KOPT-K1 (cell line): ENCODE results near the gene CHST15.
A peak's percentile ranks its signal among the peaks of the same experiment; 100 is the strongest.

ENCODE experiments used
- H3K27ac ChIP-seq: fragments of 200-600 bp; sonication (generic); 2 replicates; pipeline ENCODE4 v1.5.1; 2016; ENCODE audit warnings: antibody characterized with exemption, mild to moderate bottlenecking, low read depth, low read length; ENCODE audit not compliant: poor library complexity, severe bottlenecking
- H3K36me3 ChIP-seq: fragments of 200-600 bp; sonication (generic); 2 replicates; pipeline ENCODE4 v1.5.1; 2017; ENCODE audit warnings: antibody characterized with exemption, mild to moderate bottlenecking, low read length, moderate library complexity; ENCODE audit not compliant: insufficient read depth
- H3K9me3 ChIP-seq: fragments of 200-600 bp; sonication (generic); 2 replicates; pipeline ENCODE4 v1.5.1; 2017; ENCODE audit warnings: antibody characterized with exemption, low read length, mild to moderate bottlenecking; ENCODE audit not compliant: insufficient read depth, poor library complexity, severe bottlenecking

Gene CHST15

DNA sequence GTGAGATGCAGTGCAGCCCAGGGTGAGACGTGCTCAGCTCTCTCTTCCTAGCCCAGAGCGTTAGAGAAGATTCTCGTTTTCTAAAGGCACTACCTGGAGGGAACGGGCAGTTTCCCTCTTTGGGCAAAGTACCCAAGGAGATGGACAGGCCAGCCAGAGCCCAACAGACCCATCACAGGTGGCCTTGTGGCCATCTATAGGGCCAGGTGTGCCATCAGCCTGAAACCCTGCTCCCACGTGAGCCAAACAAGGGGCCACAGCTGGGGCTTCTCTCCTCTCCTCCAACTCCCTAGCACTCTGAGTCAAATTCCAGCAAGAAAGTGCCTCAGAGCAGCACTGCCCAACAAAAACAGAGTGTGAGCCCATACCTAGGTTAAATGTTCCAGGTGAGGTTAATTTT lies 22.3 kb downstream of the CHST15 start:
- no peaks in the 10 kb centered on the region for H3K9me3 ChIP-seq
- H3K27ac ChIP-seq = no peak overlapping the region
- no peaks in the 10 kb centered on the region for H3K36me3 ChIP-seq

DNA sequence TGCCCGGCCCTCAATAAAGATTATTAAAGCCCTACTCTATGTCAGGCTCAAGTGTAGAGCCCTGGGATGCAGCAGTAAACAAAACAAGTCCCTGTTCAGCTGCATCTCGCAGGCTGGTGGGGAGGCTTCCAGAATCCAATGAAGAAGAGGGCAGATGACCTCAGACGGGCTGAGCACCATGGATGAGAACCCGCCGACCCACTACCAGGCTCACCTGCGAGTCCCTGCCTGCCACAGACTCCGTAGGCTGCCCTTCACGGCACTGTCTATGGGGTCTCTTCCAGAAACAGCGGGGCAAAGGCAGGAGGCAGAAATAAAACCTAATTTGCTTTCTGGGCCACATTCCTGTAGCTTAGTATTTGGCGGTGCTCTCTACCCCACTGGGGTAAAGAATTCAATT lies 22.7 kb downstream of the CHST15 start:
- no peaks in the 10 kb centered on the region for H3K36me3 ChIP-seq
- H3K27ac ChIP-seq = no peak overlapping the region
- no peaks in the 10 kb centered on the region for H3K9me3 ChIP-seq

DNA sequence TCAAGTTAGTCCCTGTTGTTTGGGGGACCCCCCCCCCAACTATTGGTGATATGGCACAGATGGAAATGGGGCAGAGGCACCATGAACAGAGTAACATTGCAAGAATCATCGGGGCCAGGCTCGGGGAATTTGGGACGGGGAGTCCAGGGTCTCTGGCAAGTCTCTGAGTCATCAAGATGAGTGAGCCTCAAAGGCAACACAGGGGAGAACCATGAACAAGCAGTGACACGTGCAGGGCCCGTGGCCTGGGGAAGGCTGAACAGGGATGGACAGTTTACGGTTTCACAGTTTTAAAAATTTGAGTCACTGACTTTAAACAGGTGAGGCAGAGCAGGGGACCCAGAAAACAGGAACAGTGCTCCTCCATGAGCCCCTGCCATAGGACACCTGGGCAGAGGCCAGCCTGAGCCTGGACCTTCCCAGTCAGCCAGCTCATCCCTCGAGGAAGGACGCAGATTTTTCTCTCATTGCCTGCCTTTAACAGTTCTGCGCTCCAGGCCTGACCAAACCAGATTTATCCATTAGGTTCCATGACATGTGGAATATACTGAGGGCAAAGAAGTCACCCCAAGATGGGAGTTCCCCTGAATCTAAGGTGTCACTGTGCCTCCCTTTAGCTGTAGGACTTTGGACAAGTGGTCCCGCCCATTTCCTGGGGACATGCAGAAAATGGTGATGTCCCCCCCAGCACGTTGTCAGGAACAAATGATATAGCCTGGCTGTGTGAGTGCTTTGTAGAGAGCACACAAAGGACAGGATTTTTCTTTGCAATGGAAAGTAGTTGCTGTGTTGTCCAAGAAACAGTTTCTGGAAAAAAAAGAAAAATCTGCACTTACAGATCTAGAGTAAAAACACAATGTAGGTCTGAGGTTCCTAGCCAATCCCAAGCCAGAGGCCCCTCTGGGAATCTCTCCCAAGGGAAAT lies 23.8 kb downstream of the CHST15 start:
- H3K27ac ChIP-seq = no peak overlapping the region

DNA sequence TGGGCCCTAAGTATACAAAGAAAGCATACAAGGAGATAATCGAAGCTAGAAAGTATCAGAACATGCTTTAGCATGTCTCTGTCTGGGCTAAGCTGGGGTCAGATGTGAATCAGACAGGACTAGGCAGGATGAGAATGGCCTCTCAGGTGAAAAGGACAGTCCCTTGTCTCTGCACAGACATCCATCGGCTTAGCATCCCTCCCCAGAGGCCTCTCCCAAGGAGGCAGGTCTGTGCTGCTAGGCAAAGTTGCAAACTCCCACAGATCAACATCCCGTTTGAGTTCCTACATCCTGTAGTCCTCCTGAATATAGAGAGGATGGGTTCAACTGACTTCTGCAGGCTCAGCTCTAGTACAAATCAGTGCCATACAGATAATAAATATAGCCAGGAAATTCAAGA lies 24.5 kb downstream of the CHST15 start:
- H3K27ac ChIP-seq = no peak overlapping the region
- no peaks in the 10 kb centered on the region for H3K9me3 ChIP-seq
- no peaks in the 10 kb centered on the region for H3K36me3 ChIP-seq

More for the DNA sequence above, 23.8 kb downstream of the CHST15 start:
- no peaks in the 10 kb centered on the region for H3K9me3 ChIP-seq
- H3K36me3 ChIP-seq = no peaks in the 10 kb centered on the region

DNA sequence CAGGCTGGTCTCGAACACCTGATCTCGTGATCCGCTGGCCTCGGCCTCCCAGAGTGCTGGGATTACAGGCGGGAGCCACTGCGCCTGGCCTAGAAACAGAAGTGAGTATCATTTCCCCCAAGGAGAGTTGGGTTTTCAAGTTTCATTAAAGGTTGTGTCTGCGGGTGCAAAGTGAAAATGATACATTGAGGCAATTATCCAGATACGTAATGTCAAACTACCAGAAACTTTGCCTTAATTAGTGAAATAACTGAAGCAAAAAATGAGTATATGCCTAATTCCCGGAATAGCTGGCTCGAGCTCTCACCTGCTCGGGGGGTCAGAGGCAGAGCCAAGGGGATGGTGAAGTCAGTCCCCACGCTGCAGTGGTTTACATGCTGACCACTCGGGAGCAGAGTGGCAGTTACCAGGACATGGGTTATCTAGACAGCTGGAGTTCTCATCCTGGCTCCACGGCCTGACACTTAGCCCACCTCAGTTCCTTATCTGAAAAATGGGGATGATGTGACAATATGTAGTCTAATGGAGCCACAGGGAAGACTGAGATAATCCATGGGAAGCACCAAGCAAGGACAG lies 25.5 kb downstream of the CHST15 start:
- Histone ChIP-seq H3K9me3 (no peaks in the 10 kb centered on the region), H3K27ac (no peak overlapping the region), H3K36me3 (no peaks in the 10 kb centered on the region)

DNA sequence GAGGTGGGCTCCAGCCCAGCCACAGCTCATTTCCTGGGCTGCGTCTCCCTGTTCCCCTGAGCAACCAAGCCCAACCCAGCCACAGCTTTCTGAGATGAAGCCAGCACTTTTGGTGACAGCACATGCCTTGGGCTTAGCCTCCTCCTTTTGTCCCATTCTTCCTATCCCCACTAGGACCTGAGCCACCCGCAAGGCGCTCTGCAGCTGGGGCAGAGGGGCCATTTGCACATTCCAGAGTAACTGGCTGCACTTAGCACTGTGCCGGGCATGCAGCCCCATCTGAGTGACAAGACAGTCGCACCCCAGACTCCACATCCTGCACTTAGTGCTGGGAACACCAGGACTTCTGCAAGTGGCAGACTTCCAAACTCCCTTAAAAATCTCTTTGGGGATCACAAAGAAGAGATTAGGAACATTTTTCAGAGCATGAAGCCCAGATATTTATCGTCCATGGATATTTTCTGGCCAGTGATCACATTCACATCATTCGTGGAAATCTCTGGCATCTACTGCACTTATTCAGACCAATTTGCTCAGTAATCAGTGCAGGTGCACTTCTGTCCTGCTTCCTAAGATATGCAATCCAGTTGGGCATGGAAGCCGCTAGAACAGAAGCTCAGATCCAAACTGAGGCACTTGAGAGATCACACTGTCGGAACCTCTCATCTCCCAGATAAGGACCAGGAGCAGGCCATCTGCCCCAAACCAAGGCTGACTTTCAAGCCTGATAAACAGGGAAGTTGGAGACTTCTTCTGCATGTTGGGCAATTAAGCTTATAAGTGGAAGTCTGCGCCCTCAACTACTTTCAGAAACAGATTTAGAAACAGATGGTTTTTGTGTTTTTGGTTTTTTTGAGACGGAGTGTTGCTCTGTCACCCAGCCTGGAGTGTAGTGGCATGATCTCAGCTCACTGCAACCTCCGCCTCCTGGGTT lies 26.4 kb downstream of the CHST15 start:
- Histone ChIP-seq H3K36me3 (no peaks in the 10 kb centered on the region), H3K9me3 (no peaks in the 10 kb centered on the region), H3K27ac (no peak overlapping the region)

DNA sequence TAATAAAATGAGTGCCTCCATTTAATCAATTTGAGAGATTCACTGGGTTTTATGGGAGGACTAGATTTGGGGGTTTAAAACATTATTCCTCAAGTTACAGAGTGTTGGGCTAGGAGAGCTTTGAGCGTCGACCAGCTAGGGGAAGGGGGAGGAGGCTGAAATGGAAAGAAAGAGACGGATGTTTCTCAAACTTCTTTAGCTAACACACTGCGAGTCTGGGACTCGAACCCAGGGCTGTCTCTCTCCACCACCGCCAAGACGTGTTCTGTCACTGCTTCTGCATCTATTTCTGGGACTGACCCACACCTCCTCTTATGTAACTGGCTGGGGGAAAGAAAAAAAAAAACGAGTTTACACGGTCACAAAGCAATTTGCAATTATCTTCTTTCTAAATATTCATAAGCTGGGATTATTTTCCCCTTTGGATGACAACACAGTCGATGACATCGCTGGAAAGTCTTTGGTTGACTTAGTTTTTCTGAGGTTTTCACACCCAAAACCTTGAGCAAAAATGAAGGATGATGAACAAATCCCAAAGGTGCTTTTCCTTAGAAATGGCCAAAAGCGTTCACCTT lies 27.2 kb downstream of the CHST15 start:
- H3K9me3 ChIP-seq = no peaks in the 10 kb centered on the region
- no peaks in the 10 kb centered on the region for H3K36me3 ChIP-seq
- H3K27ac ChIP-seq = no peak overlapping the region

DNA sequence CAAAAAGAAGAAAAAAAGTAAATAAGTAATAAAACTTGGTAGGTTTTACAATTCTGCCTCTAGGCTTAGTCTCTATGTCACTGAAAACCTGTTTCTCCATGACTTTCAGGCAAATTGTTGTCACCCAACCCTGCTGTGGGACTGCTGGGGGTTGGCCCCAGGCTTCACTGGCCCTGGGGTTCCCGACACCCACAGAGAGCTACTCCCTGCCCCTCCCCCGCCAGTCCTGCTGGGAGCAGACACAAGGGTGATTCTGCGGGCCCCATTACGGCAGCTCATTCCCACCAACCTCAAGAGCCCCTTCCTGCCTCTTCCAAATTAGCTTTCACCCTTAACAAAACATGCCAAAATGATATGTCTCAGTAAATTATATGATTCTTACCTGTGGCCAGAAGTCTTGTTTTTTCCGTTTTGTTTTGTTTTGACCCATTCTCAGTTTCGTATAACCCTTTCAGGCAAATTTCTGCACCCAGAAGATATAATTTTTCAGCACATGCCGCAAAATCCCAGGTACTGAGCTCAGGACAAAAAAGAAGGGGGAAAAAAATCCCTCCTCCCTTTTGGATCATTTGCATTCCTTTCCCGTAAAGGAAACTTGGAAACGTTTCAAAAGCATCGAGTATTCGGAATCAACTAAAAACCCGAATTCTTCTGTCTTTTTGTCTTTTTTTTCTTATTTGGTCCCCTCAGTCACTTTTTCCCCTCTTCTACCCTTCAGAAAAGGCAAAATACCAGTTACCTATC lies 27.8 kb downstream of the CHST15 start:
- Histone ChIP-seq H3K36me3 (no peaks in the 10 kb centered on the region), H3K9me3 (no peaks in the 10 kb centered on the region), H3K27ac (peak overlapping the region; percentile 47)

DNA sequence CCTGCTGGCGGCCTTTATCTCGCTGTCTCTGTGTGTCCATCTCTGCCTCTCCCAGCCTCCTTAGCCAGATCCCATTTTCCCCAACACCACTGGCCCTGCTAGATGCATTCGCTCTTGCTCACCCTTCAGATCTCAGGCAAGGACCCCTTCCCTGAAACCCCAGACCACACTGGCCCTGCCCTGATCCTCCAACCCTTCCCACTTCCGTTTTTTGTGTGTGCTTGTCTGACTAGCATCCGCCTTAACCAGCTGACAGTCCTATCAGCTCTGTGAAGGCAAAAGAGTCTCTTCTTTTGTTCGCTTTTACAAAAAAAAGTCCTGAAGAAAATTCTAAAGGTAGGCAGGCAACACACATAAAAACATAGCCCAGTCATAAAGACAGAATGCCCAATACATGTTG lies 28.7 kb downstream of the CHST15 start:
- Histone ChIP-seq H3K9me3 (no peaks in the 10 kb centered on the region), H3K36me3 (no peaks in the 10 kb centered on the region), H3K27ac (peak overlapping the region; percentile 47)

DNA sequence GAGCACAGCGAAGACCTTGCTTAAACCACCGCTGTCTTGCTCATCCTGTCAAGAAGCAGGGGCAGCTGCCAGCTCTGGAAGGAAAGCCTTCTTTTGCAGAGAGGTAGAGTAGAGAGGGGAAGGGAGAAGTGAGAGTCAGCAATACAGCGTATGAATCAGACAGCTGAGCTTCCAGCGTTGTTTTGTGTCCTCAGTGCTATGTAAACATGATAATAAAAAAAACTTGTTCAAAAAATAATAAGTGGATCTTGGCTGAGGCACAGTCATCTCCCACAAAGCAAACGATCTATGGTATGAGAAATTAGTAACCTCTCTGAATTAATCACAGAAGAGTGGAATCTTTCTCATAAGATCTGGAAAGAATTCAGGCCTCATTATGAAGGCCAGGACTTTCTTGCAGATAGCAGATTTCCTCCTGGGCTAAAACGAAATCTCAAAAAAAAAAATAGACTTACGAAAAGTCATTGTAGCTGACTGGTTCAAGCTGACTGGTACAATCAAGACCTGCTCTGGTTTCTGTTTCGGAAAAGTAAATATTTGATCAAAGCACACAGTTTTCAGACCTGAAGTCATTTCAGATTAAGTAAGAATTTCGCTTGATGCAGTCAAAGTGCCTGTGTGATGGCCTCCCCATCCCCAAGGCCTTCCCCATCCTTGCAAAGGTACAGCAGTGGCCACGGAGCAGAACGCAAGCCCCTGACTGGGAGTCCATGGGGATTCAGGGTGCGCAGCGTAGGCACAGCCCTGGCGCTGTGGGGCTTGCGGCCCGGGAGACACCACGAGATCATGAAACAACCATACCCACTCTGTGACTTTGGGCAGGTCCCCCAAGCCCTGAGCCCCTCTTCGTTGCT lies 29.4 kb downstream of the CHST15 start:
- Histone ChIP-seq H3K27ac (peak overlapping the region; percentile 28), H3K36me3 (no peaks in the 10 kb centered on the region)

DNA sequence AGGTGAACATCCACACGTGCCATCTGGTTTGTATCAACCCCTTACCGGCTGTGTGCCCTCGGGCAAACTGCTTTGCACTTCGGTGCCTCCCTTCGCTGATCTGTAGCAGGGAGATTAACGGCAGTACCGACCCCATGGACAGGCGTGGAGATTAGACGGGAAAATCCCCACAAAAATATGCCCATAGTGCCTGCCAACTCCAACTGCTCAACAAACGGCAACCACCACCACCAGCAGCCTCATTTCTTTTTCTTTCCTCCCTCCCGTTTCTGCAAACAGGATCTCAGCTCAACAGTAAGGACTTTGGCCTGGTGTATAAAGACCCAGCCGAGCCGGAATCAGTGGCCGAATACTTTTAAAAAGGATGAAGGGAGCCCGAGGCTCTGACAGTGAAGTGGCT lies 31.0 kb downstream of the CHST15 start:
- H3K27ac ChIP-seq = no peak overlapping the region
- H3K36me3 ChIP-seq = no peaks in the 10 kb centered on the region
- H3K9me3 ChIP-seq = no peaks in the 10 kb centered on the region

More for the DNA sequence above, 29.4 kb downstream of the CHST15 start:
- H3K9me3 ChIP-seq = no peaks in the 10 kb centered on the region

DNA sequence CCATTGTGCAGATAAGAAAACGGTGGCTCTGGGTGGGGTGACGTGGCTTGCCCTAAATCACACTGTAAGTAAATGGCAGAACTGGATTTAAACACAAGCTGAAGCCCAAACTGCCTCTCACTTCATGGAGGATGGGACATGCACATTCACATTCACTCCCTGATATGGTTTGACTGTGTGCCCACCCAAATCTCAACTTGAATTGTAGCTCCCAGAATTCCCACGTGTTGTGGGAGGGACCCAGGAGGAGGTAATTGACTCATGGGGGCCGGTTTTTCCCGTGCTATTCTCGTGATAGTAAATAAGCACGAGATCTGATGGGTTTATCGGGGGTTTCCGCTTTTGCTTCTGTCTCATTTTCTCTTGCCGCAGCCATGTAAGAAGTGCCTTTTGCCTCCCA lies 32.4 kb downstream of the CHST15 start:
- Histone ChIP-seq H3K27ac (no peak overlapping the region), H3K9me3 (no peaks in the 10 kb centered on the region), H3K36me3 (no peaks in the 10 kb centered on the region)

DNA sequence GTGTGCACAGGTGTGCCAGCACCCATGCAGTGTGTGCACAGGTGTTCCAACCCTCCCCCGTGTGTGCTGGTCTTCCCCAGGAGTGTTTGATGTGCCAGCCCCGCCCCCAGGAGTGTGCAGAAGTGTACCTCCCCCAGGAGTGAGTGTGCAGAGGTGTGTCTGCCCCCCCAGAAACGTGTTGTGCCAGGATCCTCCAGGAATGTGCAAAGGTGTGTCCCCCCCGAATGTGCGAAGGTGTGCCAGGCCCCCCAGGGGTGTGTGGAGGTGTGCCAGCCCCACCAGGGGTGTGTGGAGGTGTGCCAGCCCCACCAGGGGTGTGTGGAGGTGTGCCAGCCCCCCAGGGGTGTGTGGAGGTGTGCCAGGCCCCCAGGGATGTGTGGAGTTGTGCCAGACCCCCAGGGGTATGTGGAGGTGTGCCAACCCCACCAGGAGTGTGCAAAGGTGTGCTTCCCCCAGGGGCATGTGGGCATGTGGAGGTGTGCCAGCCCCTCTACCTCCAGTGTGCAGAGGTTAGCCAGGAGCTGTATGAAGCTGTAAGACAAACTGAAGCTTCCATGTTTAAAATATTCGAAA lies 33.2 kb downstream of the CHST15 start:
- H3K27ac ChIP-seq = no peak overlapping the region
- H3K9me3 ChIP-seq = no peaks in the 10 kb centered on the region
- H3K36me3 ChIP-seq = no peaks in the 10 kb centered on the region
